IPS-NIHi11 (cell line): ENCODE data around the gene PRDX5.

Experiments
- DNase-seq: peaks from one replicate; pipeline ENCODE4 v3.0.0; 2012; ENCODE audit warnings: mixed read lengths, low spot score

The PRDX5 gene

DNA sequence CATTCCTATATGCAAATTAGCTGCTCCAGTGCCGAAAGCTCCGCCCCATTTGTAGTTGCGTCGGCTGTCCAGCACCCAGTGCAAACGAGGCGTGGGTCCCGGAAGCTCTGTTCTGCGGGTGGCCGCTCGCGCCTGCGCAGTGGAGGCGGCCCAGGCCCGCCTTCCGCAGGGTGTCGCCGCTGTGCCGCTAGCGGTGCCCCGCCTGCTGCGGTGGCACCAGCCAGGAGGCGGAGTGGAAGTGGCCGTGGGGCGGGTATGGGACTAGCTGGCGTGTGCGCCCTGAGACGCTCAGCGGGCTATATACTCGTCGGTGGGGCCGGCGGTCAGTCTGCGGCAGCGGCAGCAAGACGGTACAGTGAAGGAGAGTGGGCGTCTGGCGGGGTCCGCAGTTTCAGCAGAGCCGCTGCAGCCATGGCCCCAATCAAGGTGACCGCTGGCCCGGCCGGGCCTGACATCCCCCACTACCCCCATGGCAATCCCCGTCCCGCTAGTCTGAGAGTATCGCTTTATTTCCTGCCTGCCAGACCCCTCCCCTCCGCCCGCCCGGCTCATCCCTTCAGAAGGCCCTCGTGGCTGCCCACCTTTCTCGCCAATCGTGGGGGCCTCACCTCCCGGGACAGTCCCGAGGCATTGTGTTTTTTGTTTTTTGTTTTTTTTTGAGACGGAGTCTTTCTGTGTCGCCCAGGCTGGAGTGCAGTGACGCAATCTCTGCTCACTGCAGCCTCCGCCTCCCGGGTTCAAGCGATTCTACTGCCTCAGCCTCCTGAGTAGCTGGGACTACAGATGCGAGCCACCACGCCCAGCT lies at the start of gene PRDX5:
PRDX5 (plus strand) TSS at position 161 of the 805 bp plus-strand sequence; CDS start at position 256, 95 bp downstream.
- peak; percentile 94 for DNase-seq

DNA sequence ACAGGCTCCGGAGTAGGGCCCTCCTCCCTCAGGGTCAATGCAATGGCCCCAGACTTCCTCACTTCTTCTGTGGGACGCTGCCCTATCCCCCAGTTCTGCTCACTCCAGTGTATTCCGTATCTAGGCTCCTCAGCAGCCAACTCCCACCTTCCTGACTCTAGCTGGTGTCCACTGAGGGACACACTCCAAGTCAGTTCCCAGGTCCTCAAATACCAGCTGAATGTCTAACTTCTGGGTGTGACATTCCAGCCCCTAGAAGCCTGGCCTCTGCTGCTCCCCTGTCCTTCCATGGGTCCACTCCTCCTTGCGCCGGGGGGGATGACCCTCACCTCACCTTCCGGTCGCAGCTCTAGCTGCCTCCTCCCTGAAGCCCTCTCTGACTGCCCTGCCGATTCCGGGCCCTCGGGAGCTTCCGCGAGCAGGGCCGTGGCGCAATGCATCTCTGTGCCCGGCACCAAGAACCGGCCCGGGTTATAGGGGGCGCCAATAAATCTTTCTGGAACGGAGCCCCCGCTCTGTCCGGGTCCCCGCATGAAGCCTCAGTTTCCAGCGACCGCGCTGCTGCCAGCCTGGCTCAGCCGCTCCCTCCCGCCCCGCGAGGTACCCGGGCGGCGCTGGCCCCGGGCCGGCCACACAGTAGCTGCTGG lies 48.9 kb upstream of the PRDX5 start:
- no peak for DNase-seq

DNA sequence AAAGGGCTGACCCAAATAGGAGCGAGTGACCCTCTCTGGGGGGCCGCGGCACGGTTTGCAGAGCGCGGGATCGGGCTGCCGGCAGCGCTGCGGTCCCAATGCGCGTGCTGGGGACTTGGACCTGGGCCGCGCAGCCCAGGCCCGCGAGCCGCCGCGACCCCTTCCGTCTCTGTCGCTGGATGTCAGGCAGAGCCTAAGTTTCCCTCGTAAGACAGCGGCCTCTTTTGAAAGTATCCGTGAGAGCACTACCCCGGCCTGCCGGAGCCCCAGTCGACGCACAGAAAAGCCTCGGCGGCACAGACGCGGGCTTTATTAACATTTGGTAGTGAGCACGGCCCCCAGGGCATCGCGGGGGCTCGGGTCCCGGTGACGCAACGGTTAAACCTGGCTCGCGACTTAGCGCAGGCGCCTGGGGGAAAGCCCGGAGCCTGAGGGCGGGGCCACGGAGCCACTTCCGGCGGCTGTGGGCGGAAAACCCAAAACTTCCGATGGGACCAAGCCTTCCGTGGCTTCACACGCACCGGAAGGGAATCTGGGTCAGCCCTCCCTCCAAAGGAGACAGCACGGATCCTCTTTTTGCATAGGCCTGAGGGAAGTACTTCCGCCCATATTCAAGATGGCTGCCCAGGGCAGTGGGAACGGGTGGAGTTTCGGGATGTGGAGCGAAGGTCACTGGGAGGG lies 48.2 kb upstream of the PRDX5 start:
- peak; percentile 82 for DNase-seq

DNA sequence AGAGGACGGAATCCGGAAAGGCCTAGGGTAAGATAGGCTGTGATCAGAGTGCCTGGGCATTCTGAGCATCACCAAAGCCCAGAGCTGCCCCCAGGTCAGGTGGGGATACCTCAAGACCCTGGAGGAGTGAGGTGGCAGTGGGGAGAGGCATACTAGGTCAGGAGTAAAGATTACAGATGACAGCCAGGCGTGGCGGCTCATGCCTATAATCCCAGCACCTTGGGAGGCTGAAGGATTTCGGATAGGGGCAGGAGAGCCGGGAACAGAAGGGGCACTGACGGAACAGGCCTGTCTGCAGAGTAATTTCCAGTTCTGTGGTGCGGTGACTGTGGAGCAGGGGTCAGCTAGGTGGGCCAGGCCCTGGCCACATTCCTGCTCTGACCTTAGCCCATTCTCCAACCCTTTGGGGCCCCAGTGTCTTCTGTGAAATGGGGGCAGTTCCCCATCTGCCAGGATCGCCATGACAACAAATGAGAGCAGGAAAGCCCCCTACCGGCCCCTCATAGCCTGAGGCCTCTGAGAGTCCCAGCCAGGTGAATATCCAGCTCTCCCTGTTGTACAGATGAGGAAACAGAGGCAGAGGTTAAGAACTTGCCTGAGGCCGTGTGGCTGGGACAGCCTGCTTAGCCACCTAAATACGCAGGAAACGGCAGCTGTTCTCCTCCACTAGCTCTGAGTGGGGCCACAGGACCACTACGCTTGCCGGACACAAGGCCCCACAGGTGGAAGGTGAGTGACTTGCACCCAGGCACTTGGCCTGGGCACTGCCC lies 42.7 kb upstream of the PRDX5 start:
- DNase-seq = no peak

DNA sequence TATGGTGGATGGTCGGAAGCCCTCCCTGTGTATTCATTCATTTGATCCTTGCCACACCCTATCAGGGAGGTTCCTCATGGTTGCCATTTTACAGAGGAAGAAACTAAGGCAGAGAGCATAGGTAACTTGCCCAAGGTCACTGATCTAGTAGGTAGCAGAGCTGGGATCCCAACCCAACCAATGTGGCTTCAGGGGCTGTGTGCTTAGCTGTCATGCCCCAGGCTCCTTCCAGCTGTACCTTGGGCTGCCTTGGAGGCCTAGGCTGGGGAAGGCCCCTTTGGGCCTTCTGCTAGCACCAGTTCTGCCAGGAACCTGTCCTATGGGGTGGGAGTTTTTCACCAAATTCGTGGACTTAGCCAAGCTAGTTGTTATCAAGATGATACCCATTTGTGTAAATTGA lies 42.1 kb upstream of the PRDX5 start:
- DNase-seq = no peak

DNA sequence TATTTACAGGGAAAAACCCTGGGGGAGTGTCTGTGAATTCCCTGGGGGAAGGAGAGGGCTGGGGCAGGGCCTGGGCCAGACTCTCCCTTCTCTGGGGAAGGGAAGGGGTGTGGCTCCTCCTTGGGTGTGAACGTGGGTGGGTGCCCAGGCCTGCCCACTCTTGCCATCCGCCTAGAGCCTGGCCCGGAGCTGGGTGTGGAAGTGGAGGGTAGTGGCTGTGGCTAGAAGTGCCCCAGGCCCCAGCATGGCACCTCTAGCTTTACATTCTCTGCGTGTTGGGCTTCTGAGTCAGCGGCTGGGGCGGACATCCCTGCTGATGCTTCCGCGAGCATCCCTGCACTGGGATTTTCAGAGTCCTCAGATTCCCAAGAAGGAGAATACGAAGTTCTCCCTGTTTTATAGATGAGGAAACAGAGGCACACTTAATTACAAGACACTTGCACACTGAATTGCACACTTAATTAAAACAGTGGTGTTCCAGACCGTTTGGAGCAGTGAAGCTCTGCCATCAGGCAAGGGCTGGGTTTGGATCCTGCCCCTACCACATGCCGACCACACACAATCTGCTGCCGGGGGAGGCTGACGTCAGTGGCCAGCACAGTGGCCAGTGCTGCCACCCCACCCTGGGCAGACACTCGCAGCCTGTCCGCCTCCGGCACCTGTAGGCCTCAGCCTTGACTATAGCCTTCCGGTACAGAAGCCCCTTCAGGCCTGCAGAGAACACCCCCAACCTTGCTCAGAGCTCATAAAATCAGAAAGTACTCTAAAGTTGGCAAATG lies 41.1 kb upstream of the PRDX5 start:
- DNase-seq = no peak

DNA sequence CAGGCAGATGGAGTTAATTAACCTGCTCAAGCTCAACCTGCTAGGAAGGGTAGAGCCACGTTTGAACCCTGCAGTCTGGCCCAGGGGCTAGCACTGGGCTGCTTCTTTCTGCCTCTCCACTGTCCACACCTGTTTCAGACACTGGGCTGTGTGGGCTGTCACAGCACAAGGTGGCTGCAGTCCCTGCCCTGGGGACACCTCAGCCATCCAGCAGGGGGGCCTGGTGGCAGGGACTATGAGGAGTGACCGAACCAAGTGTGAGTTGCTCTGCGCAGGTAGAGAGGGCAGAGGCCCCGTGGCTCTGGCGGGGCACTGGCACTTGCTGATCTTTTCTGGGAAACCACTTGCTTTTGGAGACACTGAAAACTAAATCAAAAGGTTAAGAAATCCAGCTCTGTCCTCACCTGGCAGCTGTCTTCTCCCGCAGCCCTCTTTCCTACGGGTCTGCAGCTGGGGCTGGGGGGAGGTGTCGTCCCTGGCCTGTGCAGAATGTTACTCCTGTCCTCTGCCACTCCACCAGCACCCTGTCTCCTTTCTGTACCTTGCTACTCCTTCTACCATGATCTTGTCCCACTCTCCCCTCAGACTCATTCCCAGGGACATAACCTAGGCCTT lies 39.2 kb upstream of the PRDX5 start:
- no peak for DNase-seq

DNA sequence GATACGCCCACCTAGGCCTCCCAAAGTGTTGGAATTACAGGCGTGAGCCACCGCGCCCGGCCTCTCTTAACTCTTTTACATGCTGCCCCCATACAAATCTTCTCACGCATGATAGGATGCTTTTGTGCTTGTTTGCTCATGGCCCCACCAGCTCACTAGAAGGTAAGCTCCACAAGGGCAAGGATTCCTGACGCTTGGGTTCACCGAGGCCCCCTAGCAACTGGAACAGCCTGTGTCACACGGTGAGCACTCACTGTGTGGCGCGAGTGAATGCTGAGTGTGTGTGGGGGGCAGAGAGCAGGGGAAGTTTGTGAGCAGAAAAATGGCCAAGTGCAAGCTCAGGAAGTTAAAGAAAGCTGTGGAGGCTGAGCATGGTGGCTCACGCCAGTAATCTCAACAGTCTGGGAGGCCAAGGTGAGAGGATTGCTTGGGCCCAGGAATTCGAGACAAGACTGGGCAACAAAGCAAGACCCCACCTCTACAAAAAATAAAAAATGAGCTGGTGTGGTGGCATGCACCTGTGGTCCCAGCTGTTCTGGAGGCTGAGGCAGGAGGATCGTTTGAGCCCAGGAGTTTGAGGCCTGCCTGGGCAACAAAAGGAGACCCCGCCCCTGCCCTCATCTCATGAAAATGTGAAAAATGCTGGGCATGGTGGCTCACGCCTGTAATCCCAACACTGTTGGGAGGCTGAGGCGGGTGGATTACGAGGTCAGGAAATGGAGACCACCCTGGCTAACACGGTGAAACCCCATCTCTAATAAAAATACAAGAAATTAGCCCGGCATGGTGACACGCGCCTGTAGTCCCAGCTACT lies 35.8 kb upstream of the PRDX5 start:
- DNase-seq = no peak

DNA sequence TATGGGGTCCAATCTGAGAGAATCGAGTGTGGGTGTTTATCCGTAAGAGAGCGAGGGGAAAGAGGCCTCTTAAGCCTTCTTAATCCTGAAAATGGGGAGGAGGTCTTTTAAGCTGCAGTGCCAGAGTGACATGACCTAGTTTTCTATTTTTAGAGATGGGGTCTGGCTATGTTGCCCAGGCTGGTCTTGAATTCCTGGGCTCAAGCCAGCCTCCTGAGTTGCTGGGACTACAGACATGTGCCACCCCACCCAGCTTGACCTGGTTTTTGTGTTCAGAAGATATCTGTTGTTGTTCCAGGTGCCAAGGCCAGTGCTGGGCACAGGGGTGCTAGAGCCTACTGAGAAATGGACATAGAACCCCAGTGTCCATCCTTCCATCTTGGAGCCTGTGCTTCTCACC lies 34.8 kb upstream of the PRDX5 start:
- DNase-seq = no peak

DNA sequence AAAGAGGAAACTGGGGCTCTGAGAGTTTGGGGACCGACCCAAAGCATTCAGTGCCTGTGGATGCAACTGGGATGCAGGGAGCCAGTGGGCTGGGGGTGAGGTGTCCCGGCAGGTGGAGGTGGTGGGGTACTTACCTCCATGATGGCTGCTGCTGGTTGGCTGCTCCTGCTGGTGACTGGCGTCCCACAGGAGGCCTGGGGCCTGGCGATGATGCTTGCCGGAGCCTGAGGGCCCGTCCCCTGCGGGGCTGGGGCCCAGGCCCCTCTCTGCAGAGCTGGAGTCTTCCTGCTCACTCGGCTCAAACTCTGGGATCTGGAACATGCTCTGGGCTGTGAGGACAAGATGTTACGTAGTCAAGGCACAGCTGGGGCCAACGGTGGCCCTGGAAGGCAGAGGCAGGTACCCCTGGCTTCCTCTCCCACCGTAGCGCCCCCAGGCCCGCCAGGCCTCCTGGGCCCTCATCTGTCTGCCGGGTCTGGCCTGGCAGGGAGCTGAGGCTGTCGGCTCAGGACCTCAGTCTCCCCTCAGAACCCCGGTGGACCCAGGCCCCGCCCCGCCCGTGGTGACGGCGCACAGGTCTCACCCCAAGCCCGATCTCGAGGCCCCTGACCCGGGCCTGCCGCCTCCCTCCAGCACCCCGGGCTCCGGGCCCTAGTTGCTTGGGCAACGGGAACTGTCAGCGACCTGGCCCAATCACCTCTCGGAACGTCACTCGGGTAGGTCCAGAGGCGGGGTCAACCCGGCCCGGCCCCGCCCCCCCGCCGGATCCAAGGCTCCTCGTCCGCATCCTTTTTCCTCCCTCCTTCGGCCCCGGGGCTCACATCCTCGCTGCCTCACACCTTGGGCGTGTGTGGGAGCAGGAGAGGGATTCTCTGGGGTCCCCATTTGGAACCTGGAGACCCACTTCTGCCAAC lies 33.6 kb upstream of the PRDX5 start, which contains the start of gene BAD:
BAD (minus strand) TSS at position 618 of the 914 bp plus-strand sequence; CDS start at position 321, 297 bp downstream.
- DNase-seq = peak; percentile 99

DNA sequence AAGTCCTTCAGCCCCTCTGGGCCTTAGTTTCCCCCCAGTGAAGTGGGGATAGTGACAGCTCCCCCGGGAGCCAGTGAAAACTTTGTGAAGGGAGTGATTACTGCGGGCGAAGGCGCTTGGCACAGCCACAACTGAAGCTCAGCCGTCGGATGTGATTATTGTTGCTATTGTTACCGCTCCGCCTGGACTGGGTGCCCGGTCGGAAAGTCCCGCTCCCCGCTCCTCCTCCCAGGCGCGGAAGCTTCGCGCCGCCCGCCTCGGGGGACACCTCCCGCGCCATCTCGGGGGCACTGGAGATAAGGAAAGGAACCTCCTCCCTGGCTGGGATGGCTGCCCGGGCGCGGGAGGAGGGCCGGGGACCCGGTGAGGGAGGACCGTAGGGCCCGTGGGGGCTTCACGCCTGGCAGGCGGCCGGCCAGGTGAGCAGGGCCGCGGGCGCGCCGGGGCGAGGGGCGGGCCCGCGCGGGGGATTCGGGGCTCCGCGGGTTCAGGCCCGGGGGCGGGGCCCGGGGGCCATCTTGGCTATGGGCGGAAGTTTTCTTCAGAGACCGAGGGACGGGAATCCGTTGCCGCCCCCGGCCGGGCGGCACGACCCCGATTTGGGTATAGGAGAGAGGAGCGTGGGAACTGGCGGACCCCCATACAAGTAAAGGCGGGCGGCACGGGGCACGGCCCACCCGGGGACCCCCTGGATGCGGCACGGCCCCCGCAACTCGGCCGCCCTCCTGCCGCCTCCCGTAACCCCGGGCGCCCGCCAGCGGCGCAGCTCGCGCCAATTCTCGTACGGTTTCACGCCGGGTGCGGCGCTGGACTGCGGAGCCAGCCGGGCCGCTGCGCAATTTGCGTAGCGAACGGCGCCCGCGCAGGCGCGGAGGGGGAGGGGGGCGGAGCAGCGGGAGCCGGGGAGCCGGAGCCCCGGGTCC lies 32.7 kb upstream of the PRDX5 start, which contains the start of gene GPR137:
GPR137 (plus strand) TSS at position 887 of the 923 bp plus-strand sequence. CDS start 677 bp downstream, outside the sequence.
- DNase-seq = peak; percentile 94

DNA sequence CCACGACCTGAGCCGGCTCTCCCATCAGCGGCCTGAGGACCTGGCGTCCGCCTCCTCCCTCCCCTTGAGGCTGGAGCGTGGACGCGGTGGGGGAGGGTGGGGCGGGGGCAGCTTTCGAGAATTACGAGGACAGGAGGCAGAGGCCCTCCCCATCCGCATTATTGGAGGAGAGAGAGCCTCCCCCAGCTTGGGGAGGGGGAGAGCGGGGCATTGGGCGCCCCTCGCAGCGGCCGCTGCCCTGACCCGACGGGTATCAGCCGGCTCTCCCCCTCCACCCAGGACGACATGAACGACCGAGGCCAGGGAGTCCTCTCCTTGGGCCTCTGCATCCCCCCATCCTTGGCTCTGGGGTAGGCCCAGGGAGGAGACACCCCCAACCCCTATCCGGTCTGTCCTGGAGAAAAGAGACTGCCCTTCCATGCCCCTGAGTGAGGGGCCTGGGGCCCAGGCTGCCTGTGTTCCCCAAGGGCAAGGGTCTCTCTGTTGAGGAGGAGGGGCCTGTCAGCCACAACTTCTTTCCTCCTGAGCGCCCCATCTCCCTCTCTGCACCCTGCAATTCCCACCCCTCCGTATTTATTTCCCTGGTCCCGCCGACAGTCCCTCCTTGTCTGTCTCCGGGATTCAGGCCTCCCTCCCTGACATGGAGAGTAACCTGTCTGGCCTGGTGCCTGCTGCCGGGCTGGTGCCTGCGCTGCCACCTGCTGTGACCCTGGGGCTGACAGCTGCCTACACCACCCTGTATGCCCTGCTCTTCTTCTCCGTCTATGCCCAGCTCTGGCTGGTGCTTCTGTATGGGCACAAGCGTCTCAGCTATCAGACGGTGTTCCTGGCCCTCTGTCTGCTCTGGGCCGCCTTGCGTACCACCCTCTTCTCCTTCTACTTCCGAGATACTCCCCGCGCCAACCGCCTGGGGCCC lies 31.8 kb upstream of the PRDX5 start:
- DNase-seq = no peak

DNA sequence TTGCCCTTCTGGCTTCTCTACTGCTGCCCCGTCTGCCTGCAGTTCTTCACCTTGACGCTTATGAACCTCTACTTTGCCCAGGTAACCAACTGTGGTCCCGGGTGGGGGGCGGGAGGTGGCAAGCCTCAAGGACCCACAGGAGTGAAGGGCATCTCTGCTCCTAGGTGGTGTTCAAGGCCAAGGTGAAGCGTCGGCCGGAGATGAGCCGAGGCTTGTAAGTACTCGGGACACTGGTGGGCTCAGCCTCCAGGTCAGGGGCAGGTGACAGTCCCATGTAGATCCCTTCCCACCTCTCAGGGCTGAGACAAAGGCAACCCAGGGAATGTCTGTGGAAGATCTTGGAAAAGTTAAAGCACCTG lies 31.1 kb upstream of the PRDX5 start:
- no peak for DNase-seq

DNA sequence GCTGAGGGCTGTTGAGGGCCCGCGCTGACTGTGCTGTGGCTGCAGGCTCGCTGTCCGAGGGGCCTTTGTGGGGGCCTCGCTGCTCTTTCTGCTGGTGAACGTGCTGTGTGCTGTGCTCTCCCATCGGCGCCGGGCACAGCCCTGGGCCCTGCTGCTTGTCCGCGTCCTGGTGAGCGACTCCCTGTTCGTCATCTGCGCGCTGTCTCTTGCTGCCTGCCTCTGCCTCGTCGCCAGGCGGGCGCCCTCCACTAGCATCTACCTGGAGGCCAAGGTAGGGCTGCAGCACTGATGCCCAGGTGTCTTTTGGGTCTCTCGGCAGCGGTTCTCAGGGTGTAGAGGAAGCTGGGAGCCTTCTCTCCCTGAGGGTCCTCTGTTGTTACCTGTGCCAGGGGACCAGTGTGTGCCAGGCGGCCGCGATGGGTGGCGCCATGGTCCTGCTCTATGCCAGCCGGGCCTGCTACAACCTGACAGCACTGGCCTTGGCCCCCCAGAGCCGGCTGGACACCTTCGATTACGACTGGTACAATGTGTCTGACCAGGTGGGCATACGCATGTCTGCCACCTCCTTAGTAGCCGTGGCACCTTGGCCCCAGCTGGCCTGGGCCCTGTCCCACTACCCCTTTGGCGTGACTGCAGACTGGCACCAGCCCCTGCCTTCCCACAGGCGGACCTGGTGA lies 30.1 kb upstream of the PRDX5 start:
- no peak for DNase-seq

DNA sequence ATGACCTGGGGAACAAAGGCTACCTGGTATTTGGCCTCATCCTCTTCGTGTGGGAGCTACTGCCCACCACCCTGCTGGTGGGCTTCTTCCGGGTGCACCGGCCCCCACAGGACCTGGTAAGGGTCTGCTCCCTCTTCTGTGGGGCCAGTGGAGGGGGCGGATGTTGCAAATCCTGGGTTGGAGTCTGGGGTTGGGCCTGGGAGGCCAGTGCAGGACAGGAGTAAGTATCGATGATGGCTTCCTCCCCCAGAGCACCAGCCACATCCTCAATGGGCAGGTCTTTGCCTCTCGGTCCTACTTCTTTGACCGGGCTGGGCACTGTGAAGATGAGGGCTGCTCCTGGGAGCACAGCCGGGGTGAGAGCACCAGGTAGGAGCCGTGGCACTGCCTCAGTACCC lies 29.6 kb upstream of the PRDX5 start:
- no peak for DNase-seq

DNA sequence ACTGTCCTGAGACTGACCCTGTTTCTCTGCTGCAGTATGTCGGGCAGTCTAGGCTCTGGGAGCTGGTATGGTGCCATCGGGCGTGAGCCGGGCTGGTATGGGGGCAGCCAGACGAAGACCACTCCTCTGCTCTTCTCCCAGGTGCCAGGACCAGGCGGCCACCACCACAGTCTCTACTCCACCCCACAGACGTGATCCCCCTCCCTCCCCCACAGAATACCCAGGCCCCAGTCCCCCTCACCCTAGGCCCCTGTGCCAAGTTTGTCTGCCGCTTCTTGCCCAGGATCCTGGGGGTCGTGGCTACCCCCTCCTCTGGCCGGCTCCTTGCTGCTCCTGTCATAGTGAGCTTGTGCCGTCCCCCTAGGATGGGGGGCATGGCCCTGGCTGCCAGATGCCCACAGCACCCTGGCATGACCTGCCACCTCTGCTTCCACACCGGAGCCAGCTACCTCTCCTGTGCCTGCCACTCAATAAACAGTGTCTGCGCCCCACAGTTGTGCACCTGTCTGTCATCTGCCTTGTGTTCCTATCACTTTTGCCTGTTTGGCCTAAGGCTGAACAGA lies 28.8 kb upstream of the PRDX5 start:
- DNase-seq = no peak
